Jurkat, Clone E6-1 (cell line): Measurements from ENCODE around the gene ARFGAP1.

Source experiments
- DNase-seq: peaks from one replicate; pipeline ENCODE4 v3.0.0-alpha.2; 2011; ENCODE audit warnings: low read depth, low spot score
- H3K4me3 ChIP-seq: 2 replicates; pipeline ENCODE4 v1.5.1; 2011; ENCODE audit warnings: mild to moderate bottlenecking, low read length, control low read depth, moderate library complexity

Gene ARFGAP1

GRCh38 chr20:63335711-63336110 is 63.1 kb downstream of the ARFGAP1 start:
- DNase-seq: no peak

GRCh38 chr20:63336232-63336752 is 63.7 kb downstream of the ARFGAP1 start:
- no peak overlapping the region for H3K4me3 ChIP-seq
- DNase-seq: no peak

More at GRCh38 chr20:63335711-63336110, 63.1 kb downstream of the ARFGAP1 start:
- H3K4me3 ChIP-seq: no peak overlapping the region

- DNase-seq: no peak
These were observed 65.3 kb downstream of the ARFGAP1 start for GRCh38 chr20:63337786-63338420.

More at GRCh38 chr20:63337786-63338420, 65.3 kb downstream of the ARFGAP1 start:
- H3K4me3 ChIP-seq: no peak overlapping the region
